Globus pallidus (tissue), 1 donor: Measurements from ENCODE around the gene TFAP2D.
A peak's percentile ranks its signal among the peaks of the same experiment; 100 is the strongest.

Source experiments
- DNase-seq: peaks from one replicate; pipeline ENCODE4 v3.0.0-alpha.2; 2015; ENCODE audit warnings: low spot score

The TFAP2D gene

DNA sequence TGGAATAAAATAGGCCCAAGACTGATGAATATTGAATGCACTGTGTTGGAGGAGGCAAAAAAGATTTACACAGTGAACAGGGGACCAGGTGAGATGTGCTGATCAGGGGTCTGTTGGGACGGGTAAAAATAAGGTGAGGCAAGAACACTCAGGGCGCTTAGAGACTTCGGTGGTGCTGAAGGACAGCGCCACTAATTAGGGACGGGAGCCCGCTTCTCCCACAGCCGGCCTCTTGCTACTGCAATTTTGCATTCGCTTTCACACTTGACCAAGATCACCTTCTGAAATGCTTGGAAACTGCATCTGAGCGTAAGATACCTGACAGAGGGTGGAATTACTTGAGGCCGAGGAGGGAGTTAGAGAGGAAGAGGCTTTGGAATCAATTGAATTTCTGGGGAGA, 7.3 kb downstream of the TFAP2D start:
- no peak for DNase-seq

DNA sequence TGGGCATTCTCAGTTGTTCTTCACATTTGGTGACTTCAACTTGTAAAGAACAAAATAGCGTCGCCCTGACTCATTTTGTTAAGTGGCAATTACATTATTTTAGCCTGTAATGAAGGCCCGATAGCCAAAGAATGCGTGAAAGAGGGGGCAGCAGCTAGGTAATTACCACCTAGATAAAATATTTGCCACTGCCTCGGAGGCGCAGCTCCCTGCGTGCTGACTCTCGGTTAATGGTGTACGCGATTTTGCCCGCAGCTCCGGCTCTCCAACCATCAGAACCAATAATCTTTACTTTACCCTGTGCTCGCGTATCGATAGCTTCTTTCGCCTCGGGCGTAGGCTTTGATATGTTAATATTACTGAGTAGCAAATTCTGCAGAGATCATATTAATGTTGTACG, 8.7 kb downstream of the TFAP2D start:
- no peak for DNase-seq

DNA sequence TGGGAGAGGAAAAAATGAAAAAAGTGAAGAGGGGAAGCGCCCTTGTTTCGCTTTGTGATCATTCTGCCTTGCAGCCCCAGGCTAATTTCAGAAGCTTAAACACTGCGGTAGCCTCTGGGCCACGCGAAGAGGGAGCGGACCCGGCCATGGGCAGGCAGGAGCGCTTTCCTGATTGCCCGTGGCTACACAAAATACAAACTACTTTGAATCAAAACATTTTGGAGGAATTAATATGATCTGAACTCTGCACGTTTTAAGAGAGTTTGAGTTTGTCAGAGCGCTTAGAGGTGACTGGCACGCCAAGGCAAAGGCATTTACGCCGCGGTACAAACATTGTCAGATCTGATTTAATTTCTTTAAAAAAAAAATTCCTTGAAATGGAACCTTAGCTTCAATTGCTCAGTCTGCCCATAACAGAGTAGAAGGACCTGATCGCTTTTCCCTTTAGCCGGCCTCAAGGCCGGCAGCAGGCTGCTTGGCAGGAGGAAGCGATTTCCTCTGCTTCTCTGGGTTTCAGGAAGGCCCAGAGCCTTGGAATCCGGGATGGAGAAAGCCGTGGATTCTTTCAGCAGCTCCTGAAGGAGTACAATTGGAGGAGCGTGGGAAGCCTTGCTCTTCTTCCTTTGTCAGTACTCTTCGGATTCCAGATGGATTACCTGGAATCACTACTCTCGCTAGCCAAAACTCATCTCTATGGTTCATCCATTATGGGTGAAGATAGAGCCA, 9.7 kb downstream of the TFAP2D start:
- DNase-seq: no peak

DNA sequence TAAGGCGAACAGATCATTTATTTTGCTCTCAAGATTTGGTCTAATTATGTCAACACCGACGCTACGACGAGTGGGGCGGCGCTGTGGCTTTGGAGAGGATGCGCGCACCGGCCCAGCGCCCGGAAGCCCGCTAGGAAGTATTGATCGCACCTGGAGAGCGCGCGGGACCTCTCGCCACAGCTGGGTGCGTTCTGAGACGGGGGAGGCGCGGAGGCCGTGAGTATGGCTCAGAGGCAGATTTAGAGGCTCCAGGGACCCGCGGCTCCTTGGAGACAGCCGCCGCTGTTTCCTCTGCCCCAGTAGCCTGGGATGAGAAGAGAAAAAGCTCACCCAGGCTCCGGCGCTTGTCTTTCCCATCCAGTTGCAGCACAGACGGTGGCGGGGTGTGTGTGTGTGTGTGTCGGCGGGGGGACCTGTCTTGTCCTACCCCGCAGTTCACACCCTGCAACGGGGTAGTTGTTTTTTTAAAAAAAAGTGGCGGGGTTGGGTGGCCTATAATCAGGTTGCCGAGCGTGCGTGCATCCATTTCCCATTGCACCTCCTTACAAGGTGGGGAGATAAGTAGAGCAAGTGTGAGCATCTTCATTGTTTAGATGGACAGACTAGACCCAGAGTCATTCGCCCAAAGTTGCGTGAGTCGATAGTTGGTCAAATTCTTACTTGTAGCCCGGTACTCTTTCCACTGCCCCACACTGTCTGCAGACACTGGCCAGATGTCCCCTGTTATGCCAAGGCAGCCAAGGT, 11.2 kb downstream of the TFAP2D start:
- no peak for DNase-seq

DNA sequence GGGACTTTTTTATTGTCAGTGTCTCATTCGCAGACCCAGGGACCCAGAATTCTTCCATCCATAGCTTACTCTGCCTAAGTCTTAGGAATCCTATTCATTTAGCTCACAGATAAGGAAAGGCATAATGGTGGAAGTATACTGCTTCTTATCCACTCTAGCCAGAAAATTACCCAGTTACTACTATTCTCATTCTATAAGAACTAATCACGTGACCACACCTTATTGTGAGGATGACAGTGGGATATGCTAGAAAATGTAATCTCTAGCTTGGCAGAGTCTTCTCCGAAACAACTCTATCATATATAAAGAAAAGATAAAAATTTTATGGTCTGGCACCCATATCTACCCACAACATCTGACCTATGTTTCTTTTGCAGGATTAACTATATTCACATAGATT, 21.2 kb downstream of the TFAP2D start:
- no peak for DNase-seq

DNA sequence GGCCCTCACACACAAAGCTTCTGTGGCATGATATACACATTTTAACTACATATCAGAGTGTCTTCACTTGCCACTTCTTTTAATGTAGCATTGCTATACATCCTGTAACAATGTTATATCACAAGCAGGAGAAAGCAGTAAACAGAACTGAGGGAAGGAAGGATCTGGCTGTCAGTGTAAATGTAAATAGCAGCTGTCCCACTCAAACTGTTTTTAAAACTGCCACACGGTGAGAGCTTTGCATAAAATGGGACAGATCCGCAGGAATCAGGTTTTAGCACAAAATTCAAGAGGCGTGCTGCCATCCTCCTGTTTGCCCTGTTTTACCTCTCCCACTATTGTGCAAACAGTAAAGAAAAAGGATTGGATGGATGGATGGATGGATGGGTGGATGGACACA, 28.8 kb downstream of the TFAP2D start:
- DNase-seq: no peak

DNA sequence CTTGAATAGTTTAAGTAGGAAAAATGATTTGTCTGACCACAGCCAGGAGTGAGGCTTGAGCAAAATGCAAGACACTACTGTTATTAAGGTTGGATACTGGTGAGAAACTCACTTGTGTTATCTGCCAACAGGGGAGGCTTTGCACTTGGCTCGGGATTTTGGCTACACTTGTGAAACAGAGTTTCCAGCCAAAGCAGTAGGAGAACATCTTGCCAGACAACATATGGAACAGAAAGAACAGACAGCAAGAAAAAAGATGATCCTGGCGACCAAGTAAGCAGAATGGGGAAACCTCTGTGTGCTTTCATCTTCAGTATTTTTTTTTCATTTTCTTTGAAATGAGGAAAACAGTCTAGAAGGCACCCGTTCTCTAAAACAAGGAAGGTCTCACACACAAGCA, 31.6 kb downstream of the TFAP2D start:
- no peak for DNase-seq

DNA sequence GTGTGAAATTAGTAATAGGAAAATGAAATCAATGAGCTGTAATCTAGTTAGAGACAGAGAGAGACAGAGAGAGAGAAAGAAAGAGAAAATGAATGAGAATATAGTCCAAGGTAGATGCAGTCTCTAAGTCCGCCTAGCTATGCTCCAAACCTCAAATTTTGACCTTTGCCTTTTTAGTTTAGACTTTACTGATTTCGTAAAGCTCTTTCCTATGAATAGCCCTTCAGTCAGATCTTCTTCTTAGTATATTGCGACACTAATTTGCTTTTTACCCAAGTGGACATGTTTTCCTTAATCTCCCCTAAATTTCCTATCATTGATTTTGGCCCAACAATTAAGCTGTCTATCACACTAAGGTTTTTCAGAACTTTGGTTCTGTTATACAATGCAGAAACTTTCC, 49.5 kb downstream of the TFAP2D start:
- no peak for DNase-seq

DNA sequence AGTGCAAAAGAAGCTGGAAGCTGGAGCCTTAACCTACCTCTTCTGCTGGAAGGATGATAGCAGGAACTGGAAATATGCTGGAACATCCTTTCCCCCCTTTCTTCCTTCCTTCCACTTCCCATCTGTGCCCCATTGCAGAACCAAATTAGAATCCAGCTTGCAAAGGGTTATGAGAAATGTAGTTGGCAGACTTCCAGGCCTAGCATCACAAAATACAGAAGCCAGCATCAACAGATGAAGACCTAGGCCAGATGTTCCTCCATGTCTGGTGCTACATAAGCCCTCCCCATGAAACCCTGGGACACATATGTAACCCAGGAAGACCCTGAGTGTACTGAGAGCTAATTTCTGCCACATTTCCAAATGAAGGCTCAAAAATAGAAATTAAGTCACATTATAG, 65.4 kb downstream of the TFAP2D start:
- DNase-seq: no peak

DNA sequence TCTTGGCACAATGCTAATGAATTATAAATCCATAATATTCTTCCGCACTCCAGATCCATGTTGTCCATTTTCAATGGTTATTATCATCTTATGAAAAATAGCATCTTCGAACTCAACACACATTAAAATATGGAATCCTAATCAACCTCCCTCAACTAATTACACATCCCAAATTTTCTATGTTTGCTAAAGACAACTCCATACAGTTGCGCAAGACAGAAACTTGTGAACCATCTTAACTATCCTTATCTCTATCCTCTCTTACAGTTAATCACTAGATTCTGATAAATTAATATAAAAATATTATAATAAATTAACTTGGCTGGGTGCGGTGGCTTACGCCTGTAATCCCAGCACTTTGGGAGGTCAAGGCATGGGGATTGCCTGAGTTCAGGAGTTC, 67.1 kb downstream of the TFAP2D start:
- DNase-seq: no peak

DNA sequence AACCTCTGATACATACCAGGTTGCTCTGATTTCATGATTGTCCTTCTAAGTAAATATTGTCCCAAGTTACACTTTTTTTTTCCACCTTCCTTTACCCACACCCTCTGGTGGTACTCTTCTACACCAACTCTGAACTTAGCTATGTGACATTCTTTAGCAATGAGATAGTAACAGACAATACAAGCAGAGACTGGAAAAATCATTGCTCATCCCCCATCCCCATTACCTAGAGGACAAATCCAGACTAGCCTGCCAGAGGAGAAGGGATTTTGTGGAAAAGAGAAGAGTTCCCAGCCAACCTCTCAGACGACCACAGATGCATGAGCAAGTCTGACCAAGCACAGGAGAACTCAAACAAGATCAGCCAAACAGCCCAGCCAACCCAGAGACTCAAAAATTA, 72.6 kb downstream of the TFAP2D start:
- no peak for DNase-seq

DNA sequence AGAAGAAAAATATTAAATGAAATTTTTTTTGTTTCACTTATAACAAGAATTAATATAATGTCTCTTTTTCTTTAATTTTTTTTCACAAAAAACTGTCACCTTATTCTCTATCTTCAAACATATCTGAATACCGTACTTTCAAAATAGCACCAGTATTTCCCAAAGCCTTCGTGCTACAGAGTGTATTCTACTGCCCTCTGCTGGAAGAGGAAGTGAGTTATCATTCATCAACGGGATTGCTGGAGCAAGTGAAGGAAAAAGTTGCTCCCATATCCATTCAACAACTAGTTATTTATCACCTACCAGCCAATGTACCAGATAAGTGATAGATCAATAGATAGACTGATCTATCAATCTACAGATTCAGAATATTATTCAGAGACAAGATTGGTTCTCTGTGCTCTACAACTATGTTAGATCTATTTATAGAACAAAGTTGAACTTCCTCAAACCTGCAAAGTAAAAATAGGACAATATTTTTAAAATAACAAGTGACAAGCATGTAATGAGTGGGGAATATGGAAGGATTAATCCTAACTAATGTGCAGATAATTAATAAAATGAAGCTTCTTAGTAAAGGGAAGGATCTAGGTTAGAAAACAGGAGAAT, 78.7 kb downstream of the TFAP2D start:
- DNase-seq: peak; percentile 29

DNA sequence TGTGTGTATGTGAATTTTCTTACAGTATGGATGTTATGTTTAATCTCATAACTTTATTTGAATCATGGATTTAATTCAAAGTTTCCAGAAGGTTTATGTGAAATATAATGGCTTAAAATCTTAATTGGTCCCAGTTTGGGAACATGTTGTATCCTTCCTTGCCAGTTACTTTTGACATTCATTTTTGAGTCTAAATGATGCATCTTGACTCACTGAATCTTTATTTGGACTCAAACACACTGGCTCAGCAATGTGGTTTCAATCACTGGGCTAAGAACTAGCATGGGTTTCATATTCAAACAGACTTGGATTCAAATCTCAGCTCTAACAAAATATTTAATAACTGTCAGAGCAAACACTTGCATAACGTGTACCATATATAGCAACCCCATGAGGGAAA, 79.4 kb downstream of the TFAP2D start:
- no peak for DNase-seq

DNA sequence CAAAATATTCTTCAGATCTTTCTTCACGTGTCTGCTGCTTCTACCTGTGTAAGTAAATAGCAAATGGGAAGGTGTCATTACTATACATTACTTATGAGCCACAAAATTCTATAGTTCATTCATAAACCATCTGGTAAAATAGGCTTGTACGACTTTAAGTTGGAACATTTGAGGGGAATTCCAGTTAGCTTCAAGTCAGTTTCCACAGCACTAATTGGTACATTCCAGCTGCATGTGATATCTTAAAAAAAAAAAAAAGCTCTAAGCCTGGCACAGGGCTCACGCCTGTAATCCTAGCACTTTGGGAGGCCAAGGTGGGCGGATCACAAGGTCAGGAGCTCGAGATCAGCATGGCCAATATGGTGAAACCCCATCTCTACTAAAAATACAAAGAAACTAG, 82.2 kb downstream of the TFAP2D start:
- no peak for DNase-seq

DNA sequence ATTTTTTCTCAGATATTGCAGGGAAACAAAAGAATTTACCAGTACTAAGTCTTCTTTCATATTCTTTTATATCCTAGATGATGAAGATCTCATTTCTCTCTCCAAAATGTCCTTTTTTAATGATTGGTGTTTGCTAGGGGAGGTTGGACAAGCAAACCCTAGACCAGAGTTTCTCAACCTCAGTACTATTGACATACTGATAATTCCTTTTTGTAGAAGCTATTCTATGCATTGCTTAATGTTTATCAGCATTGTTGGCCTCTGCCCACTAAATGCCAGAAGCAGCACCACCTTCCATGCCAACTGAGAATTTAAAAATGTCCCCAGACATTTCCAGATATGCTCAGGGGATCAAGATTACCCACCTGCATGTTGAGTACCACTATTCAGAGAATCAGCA, 91.0 kb downstream of the TFAP2D start:
- DNase-seq: no peak

DNA sequence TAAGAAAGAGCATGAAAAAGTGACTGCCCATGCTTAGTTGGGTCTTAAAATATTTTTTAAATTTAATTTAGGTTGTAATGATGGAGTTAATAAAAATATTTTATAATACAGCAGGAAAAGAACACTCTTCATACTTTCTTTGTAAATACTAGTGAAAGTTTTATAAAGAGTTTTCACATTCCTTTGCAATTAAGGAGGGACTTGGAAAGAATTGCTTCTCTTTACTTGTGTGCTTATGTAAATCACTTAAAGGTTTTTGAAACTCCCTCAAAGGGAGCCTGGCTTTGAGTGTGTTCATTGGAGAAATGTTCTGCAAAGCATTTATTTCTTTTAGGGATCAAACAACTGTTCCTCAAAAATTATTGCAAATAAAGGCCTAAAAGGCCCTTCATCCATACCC, 93.7 kb downstream of the TFAP2D start:
- no peak for DNase-seq

DNA sequence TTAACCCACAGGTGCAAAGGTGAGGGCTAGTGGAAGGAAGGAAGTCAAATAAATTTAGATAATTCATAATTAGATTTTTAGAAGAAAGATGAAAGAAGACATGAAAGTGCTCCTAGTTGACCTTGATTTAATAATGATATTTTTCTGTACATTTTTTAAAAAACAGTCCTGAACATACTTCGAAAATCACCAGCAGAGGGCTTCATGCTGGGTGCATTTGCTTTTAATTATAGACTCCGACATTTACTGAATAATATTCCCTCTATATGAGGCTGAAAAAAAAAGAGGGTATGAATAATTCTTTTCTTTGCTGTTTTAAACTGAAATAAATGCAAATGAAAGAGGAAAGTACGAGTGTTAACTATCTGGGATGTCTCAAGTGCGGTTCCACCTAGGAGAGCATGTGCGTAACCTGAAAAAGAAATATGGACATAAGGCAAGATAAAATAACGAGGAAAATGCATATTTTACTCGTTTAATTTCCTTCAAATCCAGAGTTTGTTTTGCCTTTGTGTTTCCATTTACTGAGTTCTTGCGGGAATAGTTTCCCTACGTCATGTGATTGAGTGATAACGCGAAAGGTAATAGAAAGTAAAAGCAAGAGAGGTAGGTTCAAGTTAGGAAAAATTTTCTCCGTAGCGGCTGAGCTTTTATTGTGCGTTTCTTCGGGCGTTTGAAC, 102.2 kb downstream of the TFAP2D start:
- no peak for DNase-seq

DNA sequence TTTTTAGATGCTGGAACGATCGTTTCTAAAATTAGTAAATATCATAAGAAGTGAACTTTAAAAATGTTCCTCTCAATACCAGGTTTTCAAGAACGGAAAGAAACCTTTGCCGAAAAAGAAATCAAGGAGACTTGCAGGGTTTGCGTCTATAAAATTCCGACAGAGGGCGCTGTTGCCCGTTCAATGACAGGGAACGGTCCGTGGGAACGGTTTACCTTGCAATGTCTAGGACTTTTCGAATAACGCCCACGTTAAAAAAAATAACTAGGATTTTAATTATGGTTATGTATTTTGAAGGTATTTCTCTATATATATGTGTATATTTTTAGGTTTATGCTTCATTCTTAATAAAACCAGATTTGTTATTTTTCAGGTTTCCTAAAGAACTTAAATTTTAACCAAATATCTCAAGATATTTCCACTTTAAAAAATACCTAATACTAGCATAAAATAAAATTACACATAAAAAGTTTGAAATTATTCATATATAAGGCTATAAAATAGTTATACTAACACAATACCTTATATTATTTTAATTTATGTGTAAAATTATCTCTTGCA, 102.9 kb downstream of the TFAP2D start:
- DNase-seq: peak; percentile 66

DNA sequence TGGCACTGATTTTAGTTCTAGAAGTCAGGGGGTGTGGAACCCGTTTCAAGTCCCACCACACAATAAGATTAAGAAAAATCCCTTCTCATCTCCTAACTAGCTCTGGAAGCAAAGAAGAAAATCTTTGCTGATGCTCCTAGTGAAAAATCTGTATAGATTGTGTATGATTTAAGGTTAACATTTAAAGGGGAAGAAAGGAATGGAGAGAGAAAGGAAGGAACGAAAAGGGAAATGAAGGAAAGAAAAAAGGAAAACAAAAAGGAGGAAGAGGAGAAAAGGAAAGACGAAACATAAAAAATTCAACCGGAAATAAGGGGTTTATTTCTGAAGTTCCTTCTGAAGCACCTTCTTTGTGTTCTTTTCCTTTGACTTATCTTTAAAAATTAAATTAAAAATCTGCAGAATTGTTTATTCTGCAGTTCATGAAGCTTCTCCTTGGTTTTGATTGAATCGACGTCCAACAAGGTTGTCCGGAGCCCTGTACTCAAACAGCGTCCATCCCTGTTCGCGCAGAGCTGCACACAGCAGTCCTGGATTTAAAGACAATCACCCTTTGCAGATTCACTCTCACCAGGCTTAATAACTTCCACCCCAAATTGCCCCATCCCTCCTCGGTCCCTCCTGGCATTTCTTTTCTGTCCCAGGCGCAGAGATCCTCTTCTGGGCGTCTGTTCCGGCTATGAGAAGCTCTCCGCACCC, 103.8 kb downstream of the TFAP2D start:
- DNase-seq: no peak

DNA sequence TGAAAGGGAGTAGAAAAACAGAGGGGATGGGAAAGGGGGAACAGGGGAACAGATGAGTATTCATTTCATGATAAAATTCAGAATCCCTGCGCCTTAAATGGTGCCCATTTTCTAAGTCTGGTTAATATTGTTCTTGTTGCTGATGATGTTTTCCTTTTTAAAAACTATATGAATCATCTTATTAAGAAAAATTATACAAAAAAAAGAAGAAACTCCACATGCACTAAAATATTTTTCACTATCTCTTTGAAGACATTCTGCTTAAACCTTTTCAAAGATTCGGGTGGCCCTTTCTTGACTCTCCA, 104.3 kb downstream of the TFAP2D start:
- no peak for DNase-seq

DNA sequence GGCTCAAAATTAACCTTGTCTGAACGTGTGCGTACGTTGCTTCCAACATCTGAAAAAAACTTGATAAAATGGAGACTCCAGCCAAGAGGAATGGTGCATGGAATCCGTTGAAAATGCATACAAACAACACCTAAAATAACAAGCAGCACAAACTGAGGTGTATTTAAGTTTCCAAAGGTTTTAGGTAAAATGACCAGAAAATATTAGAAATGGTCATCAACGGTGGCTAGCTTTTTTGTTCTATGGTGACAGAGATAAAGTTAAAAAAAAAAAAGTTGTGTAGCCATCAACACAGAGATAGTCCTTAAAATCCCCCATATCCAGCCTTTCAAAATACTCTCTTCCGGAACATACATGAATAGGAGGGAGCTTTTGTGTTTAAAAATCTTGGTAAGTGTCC, 104.7 kb downstream of the TFAP2D start:
- no peak for DNase-seq

DNA sequence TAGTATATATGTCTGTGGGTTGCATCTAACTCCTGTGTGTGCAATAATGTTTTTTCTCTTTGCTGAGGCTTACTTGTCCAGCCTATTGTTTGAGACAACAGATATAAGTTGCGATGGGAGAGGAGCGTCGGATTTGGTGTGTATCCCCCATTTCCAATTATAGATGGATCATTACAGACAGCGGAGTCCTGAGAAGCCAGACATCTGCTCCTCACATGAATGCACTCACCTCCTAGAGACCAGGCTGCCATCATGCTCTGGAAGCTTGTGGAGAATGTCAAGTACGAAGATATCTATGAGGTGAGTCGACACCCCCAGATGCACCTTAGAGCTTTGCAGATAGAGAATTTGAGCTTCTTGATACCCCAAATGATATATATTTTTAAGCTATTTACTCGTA, 105.3 kb downstream of the TFAP2D start, which contains the start of gene TFAP2B:
Gene TFAP2B (plus strand): TSS at position 199 of the 400 bp plus-strand sequence. CDS start 21 bp downstream, at position 220.
- no peak for DNase-seq
